HCT116 (cell line): ENCODE results near the gene GPR151. TPM values are rescaled to one million over a fixed set of nuclear protein-coding genes. Genes with fewer than 3 reads are reported as not detected.

Experiments
- ATAC-seq: fragments of 200-7000 bp; cut with Tn5 transposase; 2 replicates; pipeline ENCODE4 v1.9.1; 2020; ENCODE audit warnings: mild to moderate bottlenecking, moderate library complexity
- BruUV-seq: library from RNA; stranded (reverse); fragments of 400-500 nt; replicated peaks from 2 replicates; lab custom pipeline; 2021; lab: Mats Ljungman, UMichigan
- CTCF ChIA-PET: fragments of 300-600 bp; sonication (Branson Sonifier 250); formaldehyde crosslinking; loops from one replicate; lab custom pipeline; 2021; ENCODE audit warnings: antibody characterized with exemption; lab: Charles Lee
- POLR2A ChIA-PET: fragments of 300-600, 350-600 bp; sonication (Branson Sonifier 250); formaldehyde crosslinking; loops from one replicate; lab custom pipeline; 2021; ENCODE audit warnings: antibody characterized with exemption; lab: Charles Lee
- RAD21 ChIA-PET, 2 experiments: fragments of 300-600 bp; sonication (Branson Sonifier 250); formaldehyde crosslinking; loops; one replicate each; lab custom pipeline; 2023; ENCODE audit warnings: low total read pairs in 2 of 2; ENCODE audit not compliant: uncharacterized antibody in 2 of 2, unreplicated experiment in 2 of 2, low non-redundant PET in 1 of 2; lab: Charles Lee
- DNase-seq: peaks from one replicate; pipeline ENCODE4 v3.0.0-alpha.2; 2010; ENCODE audit warnings: low read depth, low spot score
- H2AFZ ChIP-seq: fragments of 200-600 bp; shearing (Covaris generic), sonication (generic); 2 replicates; pipeline ENCODE4 v1.6.1; 2017; ENCODE audit warnings: low read depth, mixed run types, mixed read lengths, antibody characterized with exemption, low read length; ENCODE audit not compliant: poor library complexity, severe bottlenecking
- H3K27ac ChIP-seq: 2 replicates; pipeline ENCODE4 v1.5.1; 2012; ENCODE audit warnings: low read depth, low read length
- H3K27me3 ChIP-seq: fragments of 200-600 bp; sonication (generic); 2 replicates; pipeline ENCODE4 v1.6.1; 2016; ENCODE audit warnings: mixed run types, low read length, mixed read lengths; ENCODE audit not compliant: insufficient read depth
- H3K36me3 ChIP-seq, 2 experiments: fragments of 200-500 bp in 1 of 2; fragments of 200-600 bp in 1 of 2; sonication (Bioruptor generic) in 1 of 2; sonication (generic) in 1 of 2; 2 replicates each; pipeline versions ENCODE4 v1.5.1 to v1.6.1; 2014 to 2016; ENCODE audit warnings: low read length in 2 of 2, inconsistent platforms in 1 of 2, mixed read lengths in 1 of 2, mixed run types in 1 of 2; ENCODE audit not compliant: insufficient read depth in 2 of 2, control insufficient read depth in 1 of 2
- H3K4me1 ChIP-seq, 2 experiments: fragments of 200-600 bp in 1 of 2; sonication (generic) in 1 of 2; 2 replicates each; pipeline versions ENCODE4 v1.5.1 to v1.6.1; 2012 to 2017; ENCODE audit warnings: low read length in 2 of 2, inconsistent platforms in 1 of 2, mild to moderate bottlenecking in 1 of 2, mixed read lengths in 1 of 2, mixed run types in 1 of 2, moderate library complexity in 1 of 2; ENCODE audit not compliant: insufficient read depth in 2 of 2, control insufficient read depth in 1 of 2
- H3K4me2 ChIP-seq: fragments of 200-600 bp; sonication (generic); 2 replicates; pipeline ENCODE4 v1.6.1; 2017; ENCODE audit warnings: mixed run types, low read length, mixed read lengths
- H3K4me3 ChIP-seq, 2 experiments: fragments of 200-600 bp in 1 of 2; sonication (generic) in 1 of 2; replicated peaks in 1 of 2; 2 replicates each; pipeline ENCODE4 v1.5.1; 2011 to 2016; ENCODE audit warnings: low read length in 2 of 2, control low read depth in 1 of 2, low read depth in 1 of 2, mild to moderate bottlenecking in 1 of 2, mixed read lengths in 1 of 2, mixed run types in 1 of 2
- H3K79me2 ChIP-seq: fragments of 200-600 bp; sonication (generic); 2 replicates; pipeline ENCODE4 v1.6.1; 2017; ENCODE audit warnings: mild to moderate bottlenecking, mixed run types, low read length, moderate library complexity, mixed read lengths; ENCODE audit not compliant: insufficient read depth
- H3K9ac ChIP-seq: fragments of 200-600 bp; sonication (generic); 2 replicates; pipeline ENCODE4 v1.6.1; 2016; ENCODE audit warnings: low read length, mixed read lengths
- H3K9me2 ChIP-seq: fragments of 200-600 bp; sonication (generic), shearing (Covaris generic); 2 replicates; pipeline ENCODE4 v1.6.1; 2017; ENCODE audit warnings: mixed run types, mild to moderate bottlenecking, moderate library complexity; ENCODE audit not compliant: insufficient read depth
- H3K9me3 ChIP-seq, 2 experiments: fragments of 200-500 bp in 1 of 2; fragments of 200-600 bp in 1 of 2; sonication (Bioruptor generic) in 1 of 2; sonication (generic) in 1 of 2; 2 replicates each; pipeline ENCODE4 v1.6.1; 2014 to 2017; ENCODE audit warnings: low read length in 2 of 2, mixed read lengths in 2 of 2, inconsistent platforms in 1 of 2, low read depth in 1 of 2, mild to moderate bottlenecking in 1 of 2, mixed run types in 1 of 2, moderate library complexity in 1 of 2; ENCODE audit not compliant: control insufficient read depth in 1 of 2, insufficient read depth in 1 of 2
- H4K20me1 ChIP-seq: fragments of 200-600 bp; sonication (generic), shearing (Covaris generic); 2 replicates; pipeline ENCODE4 v1.6.1; 2017; ENCODE audit warnings: mixed run types, mild to moderate bottlenecking, moderate library complexity; ENCODE audit not compliant: insufficient read depth
- CEBPB ChIP-seq: IDR thresholded peaks from 2 replicates; pipeline ENCODE4 v1.6.1; 2012; ENCODE audit warnings: low read depth
- ELF1 ChIP-seq: IDR thresholded peaks from 2 replicates; pipeline ENCODE4 v1.6.1; 2012; ENCODE audit warnings: low read depth, borderline replicate concordance
- EZH2 ChIP-seq: fragments of 200-600 bp; sonication (generic); IDR thresholded peaks from 2 replicates; pipeline ENCODE4 v1.6.1; 2017; ENCODE audit warnings: antibody characterized with exemption, mixed run types
- JUND ChIP-seq: IDR thresholded peaks from 2 replicates; pipeline ENCODE4 v1.6.1; 2012
- POLR2A ChIP-seq: IDR thresholded peaks from 2 replicates; pipeline ENCODE4 v1.7.0; 2011; ENCODE audit warnings: borderline replicate concordance; ENCODE audit not compliant: insufficient read depth, insufficient read length; ENCODE audit errors: extremely low read depth
- POLR2AphosphoS5 ChIP-seq: IDR thresholded peaks from 2 replicates; pipeline ENCODE4 v1.6.1; 2011; ENCODE audit warnings: mild to moderate bottlenecking, low read depth, low read length, moderate library complexity
- RAD21 ChIP-seq: IDR thresholded peaks from 2 replicates; pipeline ENCODE4 v1.6.1; 2012; ENCODE audit warnings: low read depth, mild to moderate bottlenecking
- SRF ChIP-seq: IDR thresholded peaks from 2 replicates; pipeline ENCODE4 v1.6.1; 2012; ENCODE audit warnings: low read depth
- TCF7L2 ChIP-seq: IDR thresholded peaks from 2 replicates; pipeline ENCODE4 v1.7.0; 2011; ENCODE audit warnings: borderline replicate concordance, inconsistent platforms; ENCODE audit not compliant: insufficient read depth, insufficient read length; ENCODE audit errors: extremely low read depth
- ZFX ChIP-seq: fragments of 450-650 bp; IDR thresholded peaks from 2 replicates; pipeline ENCODE4 v1.6.1; 2017
- ZNF274 ChIP-seq: fragments of 200-500 bp; sonication (Bioruptor generic); IDR thresholded peaks from 2 replicates; pipeline ENCODE4 v1.6.1; 2014; ENCODE audit warnings: mild to moderate bottlenecking, low read depth, low read length, inconsistent platforms
- intact Hi-C: fragments of 100-400 bp; cut with micrococcal nuclease; formaldehyde crosslinking; loops from 2 replicates; pipeline ENCODE4 v1.10.0; 2022
- total RNA-seq: library from RNA; stranded (reverse); gene quantifications from one replicate; pipeline ENCODE4 v1.2.1, GENCODE V29; 2021; ENCODE audit not compliant: unreplicated experiment
- TF ChIP-seq, protein P1 (sequence below): IDR thresholded peaks from 2 replicates; pipeline ENCODE4 v1.6.1; 2011; ENCODE audit warnings: mild to moderate bottlenecking, low read length, moderate library complexity; ENCODE audit not compliant: insufficient replicate concordance; ENCODE audit errors: extremely low read depth
- TF ChIP-seq, protein P2 (sequence below), 3 experiments: fragments of 200-600 bp in 1 of 3; sonication (generic) in 1 of 3; IDR thresholded peaks in 2 of 3; conservative IDR thresholded peaks in 1 of 3; 2 replicates each; pipeline ENCODE4 v1.5.1; 2012 to 2017; ENCODE audit warnings: low read depth in 2 of 3, low read length in 2 of 3, antibody characterized with exemption in 1 of 3, borderline replicate concordance in 1 of 3, control low read depth in 1 of 3, mild to moderate bottlenecking in 1 of 3, mixed read lengths in 1 of 3, mixed run types in 1 of 3, moderate library complexity in 1 of 3; ENCODE audit not compliant: insufficient read depth in 1 of 3
- TF ChIP-seq, protein P3 (sequence below): IDR thresholded peaks from 2 replicates; pipeline ENCODE4 v1.6.1; 2012
- TF ChIP-seq, protein P4 (sequence below): IDR thresholded peaks from 2 replicates; pipeline ENCODE4 v1.6.1; 2012; ENCODE audit warnings: low read depth

The GPR151 gene
- total RNA-seq, 1 experiment from 2014 or later: not detected

DNA sequence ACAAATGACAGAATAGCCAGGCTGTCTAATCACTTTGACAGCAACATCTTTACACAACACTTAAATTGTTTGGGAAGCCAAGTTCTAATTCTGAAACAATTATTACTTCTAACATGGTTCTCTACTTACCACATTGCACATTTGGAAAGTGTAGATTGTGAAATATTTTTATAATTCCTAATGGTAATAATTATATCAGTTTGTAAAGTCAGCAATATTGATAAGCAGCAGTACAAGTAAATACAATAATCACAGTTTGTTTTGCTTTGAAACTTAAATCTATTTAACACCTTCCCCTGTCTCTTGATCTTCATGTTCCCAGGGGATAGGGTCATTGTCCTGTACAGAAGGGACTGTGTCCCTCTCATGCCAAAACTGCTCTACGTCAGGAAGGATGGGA, 1.4 kb downstream of the GPR151 start:
- ATAC-seq: peak; percentile 11; the same call in 1 of the 2 replicates
- BruUV-seq: no TSS peak

More for the DNA sequence above, 1.4 kb downstream of the GPR151 start:
- Histone ChIP-seq H2AFZ (no peak overlapping the region), H3K4me2 (no peak overlapping the region), H3K9me3 (no peaks in the 10 kb centered on the region), H3K4me3 (no peak overlapping the region), H3K4me1 (no peaks in the 10 kb centered on the region), H3K27ac (no peak overlapping the region)
- TF ChIP-seq RAD21 (no peak), SRF (no peak), ELF1 (no peak), JUND (no peak), CEBPB (no peak), ZFX (no peak), TCF7L2 (no peak), POLR2A (no peak), EZH2 (no peak), ZNF274 (no peak), POLR2AphosphoS5 (no peak)
- TF ChIP-seq, protein P1, sequence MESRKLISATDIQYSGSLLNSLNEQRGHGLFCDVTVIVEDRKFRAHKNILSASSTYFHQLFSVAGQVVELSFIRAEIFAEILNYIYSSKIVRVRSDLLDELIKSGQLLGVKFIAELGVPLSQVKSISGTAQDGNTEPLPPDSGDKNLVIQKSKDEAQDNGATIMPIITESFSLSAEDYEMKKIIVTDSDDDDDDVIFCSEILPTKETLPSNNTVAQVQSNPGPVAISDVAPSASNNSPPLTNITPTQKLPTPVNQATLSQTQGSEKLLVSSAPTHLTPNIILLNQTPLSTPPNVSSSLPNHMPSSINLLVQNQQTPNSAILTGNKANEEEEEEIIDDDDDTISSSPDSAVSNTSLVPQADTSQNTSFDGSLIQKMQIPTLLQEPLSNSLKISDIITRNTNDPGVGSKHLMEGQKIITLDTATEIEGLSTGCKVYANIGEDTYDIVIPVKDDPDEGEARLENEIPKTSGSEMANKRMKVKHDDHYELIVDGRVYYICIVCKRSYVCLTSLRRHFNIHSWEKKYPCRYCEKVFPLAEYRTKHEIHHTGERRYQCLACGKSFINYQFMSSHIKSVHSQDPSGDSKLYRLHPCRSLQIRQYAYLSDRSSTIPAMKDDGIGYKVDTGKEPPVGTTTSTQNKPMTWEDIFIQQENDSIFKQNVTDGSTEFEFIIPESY: no peak
- TF ChIP-seq, protein P2, sequence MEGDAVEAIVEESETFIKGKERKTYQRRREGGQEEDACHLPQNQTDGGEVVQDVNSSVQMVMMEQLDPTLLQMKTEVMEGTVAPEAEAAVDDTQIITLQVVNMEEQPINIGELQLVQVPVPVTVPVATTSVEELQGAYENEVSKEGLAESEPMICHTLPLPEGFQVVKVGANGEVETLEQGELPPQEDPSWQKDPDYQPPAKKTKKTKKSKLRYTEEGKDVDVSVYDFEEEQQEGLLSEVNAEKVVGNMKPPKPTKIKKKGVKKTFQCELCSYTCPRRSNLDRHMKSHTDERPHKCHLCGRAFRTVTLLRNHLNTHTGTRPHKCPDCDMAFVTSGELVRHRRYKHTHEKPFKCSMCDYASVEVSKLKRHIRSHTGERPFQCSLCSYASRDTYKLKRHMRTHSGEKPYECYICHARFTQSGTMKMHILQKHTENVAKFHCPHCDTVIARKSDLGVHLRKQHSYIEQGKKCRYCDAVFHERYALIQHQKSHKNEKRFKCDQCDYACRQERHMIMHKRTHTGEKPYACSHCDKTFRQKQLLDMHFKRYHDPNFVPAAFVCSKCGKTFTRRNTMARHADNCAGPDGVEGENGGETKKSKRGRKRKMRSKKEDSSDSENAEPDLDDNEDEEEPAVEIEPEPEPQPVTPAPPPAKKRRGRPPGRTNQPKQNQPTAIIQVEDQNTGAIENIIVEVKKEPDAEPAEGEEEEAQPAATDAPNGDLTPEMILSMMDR (IDR thresholded peaks at IDR 0.05 in 2 of 3, conservative IDR thresholded peaks at IDR 0.05 in 1 of 3; ENCODE audit: borderline replicate concordance in 1 of 3, insufficient read depth in 1 of 3, low read depth in 2 of 3, low read length in 2 of 3): no peak
- TF ChIP-seq, protein P3, sequence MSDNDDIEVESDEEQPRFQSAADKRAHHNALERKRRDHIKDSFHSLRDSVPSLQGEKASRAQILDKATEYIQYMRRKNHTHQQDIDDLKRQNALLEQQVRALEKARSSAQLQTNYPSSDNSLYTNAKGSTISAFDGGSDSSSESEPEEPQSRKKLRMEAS: no peak
- TF ChIP-seq, protein P4, sequence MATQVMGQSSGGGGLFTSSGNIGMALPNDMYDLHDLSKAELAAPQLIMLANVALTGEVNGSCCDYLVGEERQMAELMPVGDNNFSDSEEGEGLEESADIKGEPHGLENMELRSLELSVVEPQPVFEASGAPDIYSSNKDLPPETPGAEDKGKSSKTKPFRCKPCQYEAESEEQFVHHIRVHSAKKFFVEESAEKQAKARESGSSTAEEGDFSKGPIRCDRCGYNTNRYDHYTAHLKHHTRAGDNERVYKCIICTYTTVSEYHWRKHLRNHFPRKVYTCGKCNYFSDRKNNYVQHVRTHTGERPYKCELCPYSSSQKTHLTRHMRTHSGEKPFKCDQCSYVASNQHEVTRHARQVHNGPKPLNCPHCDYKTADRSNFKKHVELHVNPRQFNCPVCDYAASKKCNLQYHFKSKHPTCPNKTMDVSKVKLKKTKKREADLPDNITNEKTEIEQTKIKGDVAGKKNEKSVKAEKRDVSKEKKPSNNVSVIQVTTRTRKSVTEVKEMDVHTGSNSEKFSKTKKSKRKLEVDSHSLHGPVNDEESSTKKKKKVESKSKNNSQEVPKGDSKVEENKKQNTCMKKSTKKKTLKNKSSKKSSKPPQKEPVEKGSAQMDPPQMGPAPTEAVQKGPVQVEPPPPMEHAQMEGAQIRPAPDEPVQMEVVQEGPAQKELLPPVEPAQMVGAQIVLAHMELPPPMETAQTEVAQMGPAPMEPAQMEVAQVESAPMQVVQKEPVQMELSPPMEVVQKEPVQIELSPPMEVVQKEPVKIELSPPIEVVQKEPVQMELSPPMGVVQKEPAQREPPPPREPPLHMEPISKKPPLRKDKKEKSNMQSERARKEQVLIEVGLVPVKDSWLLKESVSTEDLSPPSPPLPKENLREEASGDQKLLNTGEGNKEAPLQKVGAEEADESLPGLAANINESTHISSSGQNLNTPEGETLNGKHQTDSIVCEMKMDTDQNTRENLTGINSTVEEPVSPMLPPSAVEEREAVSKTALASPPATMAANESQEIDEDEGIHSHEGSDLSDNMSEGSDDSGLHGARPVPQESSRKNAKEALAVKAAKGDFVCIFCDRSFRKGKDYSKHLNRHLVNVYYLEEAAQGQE: no peak
- TF ChIP-seq, all 23 proteins: peak for 0
- Histone ChIP-seq H3K9me2 (no peaks in the 10 kb centered on the region), H4K20me1 (no peaks in the 10 kb centered on the region), H3K36me3 (peaks cover 16 to 21% of the 10 kb centered on the region in 2 experiments), H3K79me2 (no peaks in the 10 kb centered on the region), H3K9ac (no peak overlapping the region), H3K27me3 (no peaks in the 10 kb centered on the region)
- ChIA-PET RAD21 (no interaction called here), POLR2A (no interaction called here), CTCF (interaction anchor here (2.0 kb wide), 1 partner anchor 19 kb away, joined by 4 read pairs; no protein-coding TSS in a partner anchor)
- intact Hi-C loops: no loop called here
- no peak for DNase-seq
